ENCODE measurements around the gene INSIG1. TPM values are rescaled to one million over a fixed set of nuclear protein-coding genes. Genes with fewer than 3 reads are reported as not detected.
A peak's percentile ranks its signal among the peaks of the same experiment; 100 is the strongest.

The INSIG1 gene
- total and polyA plus RNA-seq, 4 donors = 118 to 219 (median 193) TPM

DNA sequence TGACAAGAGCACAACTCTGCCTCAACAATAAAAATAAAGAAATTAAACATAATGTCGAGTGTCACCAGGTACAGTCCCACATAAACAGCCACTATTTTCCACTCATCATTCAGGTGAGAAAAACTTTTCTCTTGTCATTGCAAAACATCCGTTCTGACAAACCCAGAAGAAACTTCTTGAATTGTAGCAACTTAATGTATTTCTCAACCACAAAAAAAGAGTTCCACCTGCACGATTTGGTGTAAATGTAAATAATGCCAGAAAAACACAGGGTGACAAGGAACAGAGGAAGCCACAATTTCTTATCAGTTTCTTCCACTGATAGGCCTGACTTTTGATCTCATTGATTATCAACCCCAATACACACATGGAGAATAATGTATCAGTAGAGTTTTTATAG, 26.8 kb upstream of the INSIG1 start:
- TF ChIP-seq FOXA2 (IDR thresholded peaks at IDR 0.05) (no peak), FOXA1 (IDR thresholded peaks at IDR 0.05) (no peak), YY1 (IDR thresholded peaks at IDR 0.05) (no peak), SP1 (IDR thresholded peaks at IDR 0.05) (no peak), RAD21 (IDR thresholded peaks at IDR 0.05) (no peak), CTCF (IDR thresholded peaks at IDR 0.05; ENCODE audit: low read depth, low read length, missing input control) (no peak), TAF1 (conservative IDR thresholded peaks at IDR 0.05) (no peak), NR2F2 (IDR thresholded peaks at IDR 0.05) (no peak), HNF4A (conservative IDR thresholded peaks at IDR 0.05) (no peak), RXRA (IDR thresholded peaks at IDR 0.05) (no peak), EGR1 (IDR thresholded peaks at IDR 0.05; ENCODE audit: low read depth in 2 of 2) (no peak), HNF4G (IDR thresholded peaks at IDR 0.05) (no peak), REST (IDR thresholded peaks at IDR 0.05) (no peak), MAX (IDR thresholded peaks at IDR 0.05) (no peak), GABPA (IDR thresholded peaks at IDR 0.05 in 1 of 2, conservative IDR thresholded peaks at IDR 0.05 in 1 of 2) (no peak), JUND (IDR thresholded peaks at IDR 0.05) (no peak)
- TF ChIP-seq, protein P1, sequence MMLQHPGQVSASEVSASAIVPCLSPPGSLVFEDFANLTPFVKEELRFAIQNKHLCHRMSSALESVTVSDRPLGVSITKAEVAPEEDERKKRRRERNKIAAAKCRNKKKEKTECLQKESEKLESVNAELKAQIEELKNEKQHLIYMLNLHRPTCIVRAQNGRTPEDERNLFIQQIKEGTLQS (IDR thresholded peaks at IDR 0.05) = no peak
- TF ChIP-seq, protein P2, sequence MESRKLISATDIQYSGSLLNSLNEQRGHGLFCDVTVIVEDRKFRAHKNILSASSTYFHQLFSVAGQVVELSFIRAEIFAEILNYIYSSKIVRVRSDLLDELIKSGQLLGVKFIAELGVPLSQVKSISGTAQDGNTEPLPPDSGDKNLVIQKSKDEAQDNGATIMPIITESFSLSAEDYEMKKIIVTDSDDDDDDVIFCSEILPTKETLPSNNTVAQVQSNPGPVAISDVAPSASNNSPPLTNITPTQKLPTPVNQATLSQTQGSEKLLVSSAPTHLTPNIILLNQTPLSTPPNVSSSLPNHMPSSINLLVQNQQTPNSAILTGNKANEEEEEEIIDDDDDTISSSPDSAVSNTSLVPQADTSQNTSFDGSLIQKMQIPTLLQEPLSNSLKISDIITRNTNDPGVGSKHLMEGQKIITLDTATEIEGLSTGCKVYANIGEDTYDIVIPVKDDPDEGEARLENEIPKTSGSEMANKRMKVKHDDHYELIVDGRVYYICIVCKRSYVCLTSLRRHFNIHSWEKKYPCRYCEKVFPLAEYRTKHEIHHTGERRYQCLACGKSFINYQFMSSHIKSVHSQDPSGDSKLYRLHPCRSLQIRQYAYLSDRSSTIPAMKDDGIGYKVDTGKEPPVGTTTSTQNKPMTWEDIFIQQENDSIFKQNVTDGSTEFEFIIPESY (IDR thresholded peaks at IDR 0.05) = no peak
- Histone ChIP-seq H3K4me3 (ENCODE audit: low read depth in 1 of 3, low read length in 3 of 3) (no peak overlapping the region), H3K27me3 (ENCODE audit: control insufficient read depth in 4 of 4, insufficient read depth in 4 of 4, low read length in 3 of 4) (no peaks in the 10 kb centered on the region), H3K9me3 (ENCODE audit: control insufficient read depth in 4 of 4, low read length in 3 of 4) (no peaks in the 10 kb centered on the region), H3K4me1 (ENCODE audit: control insufficient read depth in 4 of 4, insufficient read depth in 4 of 4, low read length in 3 of 4) (peaks cover 10 to 40% (median 28%) of the 10 kb centered on the region in 4 donors), H3K9ac (ENCODE audit: low read depth in 1 of 2, low read length in 2 of 2) (no peak overlapping the region), H3K27ac (ENCODE audit: low read depth in 1 of 2, low read length in 2 of 2) (peak overlapping the region in 1 of 2 donors; percentile 39), H3K36me3 (ENCODE audit: control insufficient read depth in 4 of 4, insufficient read depth in 3 of 4, low read depth in 1 of 4, low read length in 3 of 4) (no peaks in the 10 kb centered on the region)
- no peak for DNase-seq (ENCODE audit: low spot score)
- WGBS = 58% methylated on average over 3 of the region's 3 CpGs

All from liver (tissue), 9 donors.